ENCODE results near the gene SRRM4.
"Not testable (repeated sequence)": the region's sequence is repeated elsewhere in the genome, so short reads cannot be mapped to it uniquely, and the experiment has no call there.

The SRRM4 gene, protein sequence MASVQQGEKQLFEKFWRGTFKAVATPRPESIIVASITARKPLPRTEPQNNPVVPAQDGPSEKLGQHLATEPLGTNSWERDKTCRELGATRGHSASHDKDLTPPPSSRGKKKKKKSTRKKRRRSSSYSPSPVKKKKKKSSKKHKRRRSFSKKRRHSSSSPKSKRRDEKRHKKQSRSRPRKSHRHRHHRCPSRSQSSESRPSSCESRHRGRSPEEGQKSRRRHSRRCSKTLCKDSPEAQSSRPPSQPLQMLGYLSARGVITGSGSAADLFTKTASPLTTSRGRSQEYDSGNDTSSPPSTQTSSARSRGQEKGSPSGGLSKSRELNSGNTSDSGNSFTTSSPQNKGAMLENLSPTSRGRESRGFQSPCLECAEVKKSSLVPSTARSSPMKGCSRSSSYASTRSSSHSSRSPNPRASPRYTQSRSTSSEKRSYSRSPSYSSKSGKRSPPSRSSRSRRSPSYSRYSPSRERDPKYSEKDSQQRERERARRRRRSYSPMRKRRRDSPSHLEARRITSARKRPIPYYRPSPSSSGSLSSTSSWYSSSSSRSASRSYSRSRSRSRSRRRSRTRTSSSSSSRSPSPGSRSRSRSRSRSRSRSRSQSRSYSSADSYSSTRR

DNA sequence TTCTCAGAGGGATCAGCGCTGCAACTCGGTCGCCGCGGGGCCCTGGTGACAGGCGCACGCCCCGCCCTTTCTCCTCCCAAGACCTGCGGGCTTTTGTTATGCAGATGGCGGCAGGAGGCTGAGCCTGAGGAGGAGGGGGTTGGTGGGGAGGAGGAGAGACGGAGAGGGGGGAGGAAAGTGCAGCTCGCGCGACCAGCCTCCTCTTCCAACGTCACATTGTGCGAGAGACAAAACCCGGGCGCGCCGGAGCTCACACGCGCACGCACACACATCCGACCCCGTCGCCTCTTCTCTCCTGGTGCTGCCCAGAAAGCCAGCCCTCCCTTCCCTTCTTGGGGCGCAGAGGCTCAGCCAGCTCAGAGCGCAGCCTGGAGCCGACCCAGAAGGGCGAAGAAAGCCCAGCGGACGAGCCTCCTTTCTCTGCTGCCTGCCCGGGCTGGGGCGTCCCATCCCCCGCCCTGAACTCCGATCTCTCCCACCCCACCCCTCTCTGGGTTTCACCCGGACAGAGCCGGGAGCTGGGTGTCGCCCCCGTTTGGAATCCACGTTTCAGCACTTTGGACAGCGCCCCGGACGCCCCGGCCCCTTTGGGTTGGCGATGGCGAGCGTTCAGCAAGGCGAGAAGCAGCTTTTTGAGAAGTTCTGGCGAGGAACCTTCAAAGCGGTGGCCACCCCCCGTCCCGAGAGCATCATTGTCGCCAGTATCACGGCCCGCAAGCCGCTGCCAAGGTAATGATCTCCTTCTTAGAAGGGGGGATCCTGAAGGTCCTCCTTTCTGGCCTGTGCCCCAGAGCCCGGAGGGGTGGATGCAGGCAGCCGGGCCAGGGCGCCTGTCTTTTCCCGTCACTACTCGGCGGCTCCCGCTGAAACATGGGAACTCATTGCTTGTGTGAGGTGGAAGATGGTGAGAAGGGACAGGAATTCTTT, at the start of gene SRRM4:
SRRM4 (plus strand) TSS at position 257 of the 927 bp plus-strand sequence; CDS start at position 599, 342 bp downstream.
- no peak for DNase-seq

DNA sequence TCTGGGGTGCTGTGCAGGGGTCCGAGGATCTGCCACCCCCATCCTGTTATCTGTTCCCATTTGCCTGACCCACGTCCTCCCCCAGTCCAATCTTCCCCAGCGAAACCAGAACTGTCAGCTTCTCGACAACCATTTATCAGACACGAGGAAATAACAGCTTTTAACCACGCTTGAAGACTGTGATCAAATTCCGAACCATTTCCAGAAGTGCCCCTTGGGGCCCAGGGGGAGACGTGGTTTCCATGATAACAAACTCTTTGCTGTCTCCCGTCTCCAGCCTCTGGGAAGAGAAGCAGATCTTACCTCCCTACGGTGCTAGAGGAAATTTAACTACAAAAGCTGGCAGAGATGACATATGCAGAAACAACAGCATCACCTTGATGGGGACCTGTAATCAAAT, 35.1 kb upstream of the SRRM4 start:
- no peak for DNase-seq

DNA sequence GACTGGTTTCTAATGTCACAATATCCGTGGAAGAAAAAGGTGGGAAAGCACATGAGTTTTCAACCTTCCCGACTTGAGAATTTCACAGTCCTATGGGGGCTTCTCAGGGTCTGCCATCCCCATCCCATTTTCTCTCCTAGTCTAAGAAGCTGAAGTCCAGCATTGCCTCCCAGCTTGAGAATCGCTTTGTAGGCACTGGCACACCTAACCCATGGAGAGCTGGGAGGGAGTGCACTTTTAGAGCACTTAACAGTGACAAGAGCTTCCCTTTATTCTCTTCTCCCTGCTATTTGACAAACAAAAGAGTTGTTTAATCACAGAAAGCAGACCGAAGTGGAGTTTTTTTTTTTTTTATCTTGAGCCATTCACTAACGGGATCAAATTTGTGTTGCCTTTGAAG, 22.8 kb upstream of the SRRM4 start:
- DNase-seq, result no peak

DNA sequence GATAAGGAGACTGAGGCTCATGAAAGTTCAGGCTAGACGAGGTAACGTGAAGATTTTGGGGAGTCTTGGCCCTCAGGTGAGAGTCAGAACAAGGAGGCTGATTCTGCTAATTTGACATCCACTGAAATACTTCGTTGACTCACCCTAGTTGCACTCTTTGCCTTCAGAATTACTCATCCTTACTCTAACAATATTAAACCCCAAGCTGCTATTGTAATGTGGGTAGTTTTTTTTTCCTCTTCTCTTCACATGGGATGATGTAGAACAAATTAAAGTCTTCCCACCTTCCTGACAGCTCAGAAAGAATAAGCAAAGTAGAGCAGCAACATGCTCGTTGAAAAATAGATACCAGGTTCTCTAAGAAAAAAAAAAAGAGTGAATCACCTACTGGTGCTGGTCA, 22.0 kb upstream of the SRRM4 start:
- DNase-seq, result no peak

DNA sequence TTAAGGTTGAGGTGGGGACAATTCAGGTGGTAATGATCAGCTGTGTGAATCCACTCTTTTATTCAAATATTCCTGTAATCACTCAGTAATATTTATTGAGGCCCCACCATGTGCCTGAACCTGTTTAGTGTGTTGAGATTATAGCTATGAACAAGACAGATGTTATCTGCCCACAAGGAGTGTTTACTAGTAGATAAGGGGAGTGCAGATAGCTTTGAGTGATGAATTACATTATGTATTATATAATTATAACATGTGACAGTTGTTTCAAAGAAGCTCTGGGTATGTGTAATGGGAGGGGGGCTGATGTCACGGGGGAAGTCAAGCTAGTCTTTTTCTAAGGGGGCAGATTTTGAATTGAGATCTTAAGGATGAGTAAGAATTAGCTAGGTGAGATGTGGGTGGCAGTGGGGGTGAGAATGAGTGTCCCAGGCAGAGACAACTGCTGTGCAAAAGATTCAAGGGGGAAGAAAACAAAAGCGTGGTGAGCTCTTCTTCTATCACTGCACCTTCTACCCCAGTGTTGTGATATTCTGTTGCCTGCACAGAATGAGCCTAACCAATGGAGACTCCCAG, 21.3 kb upstream of the SRRM4 start:
- no peak for DNase-seq

DNA sequence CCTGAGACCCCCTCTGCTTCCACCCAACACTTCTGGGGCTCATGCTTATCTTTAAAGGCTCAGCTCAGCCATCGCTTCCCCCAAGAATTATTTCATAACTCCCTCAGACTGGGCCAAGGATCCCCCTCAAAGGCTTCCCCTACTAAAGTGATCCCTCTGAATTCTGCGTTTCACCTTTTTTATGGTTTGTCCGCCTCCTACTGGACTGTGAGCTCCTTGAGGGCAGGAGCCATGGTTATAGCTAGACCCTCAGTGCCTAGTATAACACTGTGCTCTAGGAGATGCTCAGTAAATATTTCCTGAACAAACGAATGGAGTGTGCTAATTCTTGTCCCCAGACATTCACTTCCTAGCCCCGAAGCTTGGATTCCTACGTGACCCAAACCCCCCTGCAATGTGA, 20.5 kb upstream of the SRRM4 start:
- DNase-seq, result no peak

DNA sequence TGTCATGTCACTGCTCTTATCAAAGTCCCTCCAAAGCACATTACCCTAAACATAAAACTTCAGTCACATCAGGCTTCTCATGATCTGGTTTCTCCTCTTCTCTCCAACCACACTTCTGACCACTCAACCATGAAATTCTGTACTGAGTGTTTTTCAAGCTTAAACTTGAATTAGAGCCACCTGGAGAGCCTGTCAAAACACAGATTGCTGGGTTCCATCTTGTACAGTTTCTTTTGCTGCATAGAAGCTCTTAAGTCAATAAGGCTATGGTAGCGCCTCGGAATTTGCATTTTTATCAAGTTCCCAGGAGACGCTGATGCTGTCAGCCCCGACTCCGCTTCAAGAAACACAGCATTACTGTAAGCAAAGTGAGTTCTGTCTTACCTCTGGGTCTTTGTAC, 16.4 kb upstream of the SRRM4 start:
- no peak for DNase-seq

DNA sequence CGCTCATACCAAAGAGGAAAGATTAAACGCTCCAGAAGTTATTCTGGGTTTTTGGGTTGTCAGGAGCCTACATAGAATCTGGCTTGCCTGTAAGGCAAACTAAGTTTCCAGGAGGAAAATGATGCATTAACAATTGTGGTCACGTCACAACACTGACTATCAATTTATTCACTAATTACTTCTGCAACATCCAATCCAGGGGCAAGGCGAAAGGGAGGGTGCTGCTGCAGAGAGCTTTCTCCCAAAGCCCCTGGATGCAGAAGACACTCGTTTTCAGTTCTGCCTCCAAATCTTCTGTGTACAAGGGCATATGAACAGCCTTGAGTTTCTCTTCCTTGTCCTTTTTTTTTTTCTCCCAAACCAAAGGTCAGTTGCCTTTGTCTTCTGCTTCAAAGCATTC, 10.5 kb upstream of the SRRM4 start:
- no peak for DNase-seq

DNA sequence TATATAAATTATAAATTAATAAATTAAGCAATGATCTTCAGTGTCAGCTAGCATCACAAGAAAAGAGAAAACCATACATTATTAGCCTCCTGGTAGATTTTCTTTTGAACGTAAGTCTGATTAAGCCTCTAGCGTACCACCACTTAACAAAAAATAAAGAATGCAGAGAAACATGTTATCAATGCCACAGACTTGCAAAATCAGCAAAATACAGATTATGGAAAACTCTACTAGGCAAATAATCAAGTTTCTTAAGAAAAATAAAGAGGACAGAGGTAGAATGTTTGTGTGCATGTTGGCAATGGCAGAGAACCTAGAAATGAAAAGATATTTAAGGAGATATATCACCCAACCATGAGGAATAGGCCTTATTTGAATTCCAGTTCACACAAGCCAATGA, 8.4 kb upstream of the SRRM4 start:
- no peak for DNase-seq

DNA sequence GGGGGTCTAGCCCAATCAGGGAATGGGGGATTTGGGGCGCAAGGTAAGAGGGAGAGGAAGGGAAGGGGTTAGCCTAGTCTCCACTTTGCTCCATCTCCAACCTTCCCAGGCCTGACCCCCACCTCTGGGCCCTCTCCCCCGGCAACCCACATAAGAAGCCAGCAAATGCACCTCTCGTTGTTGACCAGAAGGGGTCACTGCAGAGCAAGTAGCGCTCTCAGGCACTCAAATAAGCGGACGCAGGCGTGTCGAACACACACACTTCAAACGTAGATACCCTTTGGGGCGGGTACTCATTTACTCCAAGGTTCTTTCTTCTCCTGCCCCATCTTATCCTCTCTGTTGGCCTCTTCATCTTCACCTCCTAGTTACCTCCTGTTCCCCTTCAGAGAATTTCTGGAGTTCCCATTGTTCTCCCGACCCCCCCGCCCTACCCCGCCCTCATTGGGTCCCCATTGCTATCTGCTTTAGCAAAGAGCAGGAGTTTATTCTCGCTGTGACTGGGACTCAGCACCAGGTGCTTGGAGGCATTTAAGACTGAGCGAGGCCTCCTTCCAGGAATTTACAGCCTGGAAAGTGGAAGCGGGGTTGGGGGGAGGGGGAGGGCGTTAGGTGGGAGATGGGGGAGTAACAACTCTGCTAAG, 1.5 kb upstream of the SRRM4 start:
- peak; percentile 33 for DNase-seq

DNA sequence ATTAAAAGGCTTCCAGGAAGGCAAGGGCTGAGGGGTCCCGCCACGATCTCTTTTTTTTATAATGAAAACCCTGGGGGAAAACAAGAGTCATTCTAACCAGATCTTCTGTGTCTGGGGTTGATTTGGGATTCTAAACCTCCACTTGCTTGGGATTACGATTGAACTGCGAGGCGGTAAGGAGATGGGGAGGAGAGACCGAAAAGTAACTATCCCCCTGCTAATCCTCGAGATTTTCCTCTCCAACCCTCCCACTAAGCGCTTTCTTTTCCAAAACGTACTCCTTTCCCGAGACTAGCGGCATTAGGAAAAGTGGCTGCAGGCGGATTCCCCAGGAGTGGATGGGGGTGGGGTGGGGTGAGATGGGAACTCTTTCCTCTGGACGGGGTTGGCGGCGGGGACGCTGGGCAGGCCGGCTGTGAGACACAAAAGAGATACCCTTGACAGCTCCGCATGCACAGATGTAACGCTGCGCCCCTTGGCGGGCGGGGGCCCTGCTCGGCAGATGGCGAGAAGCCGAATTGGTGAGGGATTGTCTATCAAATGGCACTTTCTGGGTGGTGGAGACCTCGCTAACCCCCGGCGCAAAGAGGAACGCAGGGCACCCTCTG, 830 bp upstream of the SRRM4 start:
- DNase-seq, result no peak

DNA sequence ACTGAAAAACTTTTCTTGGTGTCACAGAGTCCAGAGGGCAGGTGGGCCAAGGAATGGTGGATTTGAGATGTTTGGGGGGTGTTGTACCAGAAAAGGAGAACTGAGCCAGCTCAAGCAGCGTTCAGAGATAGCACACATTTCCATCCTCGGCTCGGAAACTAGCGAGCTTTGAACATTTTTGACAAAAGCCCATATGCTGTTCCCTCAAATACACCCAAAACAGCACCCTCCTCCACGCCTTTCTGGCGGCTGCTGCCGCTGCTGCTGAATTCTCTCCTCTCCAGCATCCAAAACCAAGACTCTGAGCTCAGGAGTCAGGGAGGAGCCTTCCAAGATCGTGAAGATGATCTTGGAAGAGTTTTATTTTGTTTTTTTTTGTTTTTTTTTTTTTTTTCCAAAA, 961 bp downstream of the SRRM4 start:
- no peak for DNase-seq

DNA sequence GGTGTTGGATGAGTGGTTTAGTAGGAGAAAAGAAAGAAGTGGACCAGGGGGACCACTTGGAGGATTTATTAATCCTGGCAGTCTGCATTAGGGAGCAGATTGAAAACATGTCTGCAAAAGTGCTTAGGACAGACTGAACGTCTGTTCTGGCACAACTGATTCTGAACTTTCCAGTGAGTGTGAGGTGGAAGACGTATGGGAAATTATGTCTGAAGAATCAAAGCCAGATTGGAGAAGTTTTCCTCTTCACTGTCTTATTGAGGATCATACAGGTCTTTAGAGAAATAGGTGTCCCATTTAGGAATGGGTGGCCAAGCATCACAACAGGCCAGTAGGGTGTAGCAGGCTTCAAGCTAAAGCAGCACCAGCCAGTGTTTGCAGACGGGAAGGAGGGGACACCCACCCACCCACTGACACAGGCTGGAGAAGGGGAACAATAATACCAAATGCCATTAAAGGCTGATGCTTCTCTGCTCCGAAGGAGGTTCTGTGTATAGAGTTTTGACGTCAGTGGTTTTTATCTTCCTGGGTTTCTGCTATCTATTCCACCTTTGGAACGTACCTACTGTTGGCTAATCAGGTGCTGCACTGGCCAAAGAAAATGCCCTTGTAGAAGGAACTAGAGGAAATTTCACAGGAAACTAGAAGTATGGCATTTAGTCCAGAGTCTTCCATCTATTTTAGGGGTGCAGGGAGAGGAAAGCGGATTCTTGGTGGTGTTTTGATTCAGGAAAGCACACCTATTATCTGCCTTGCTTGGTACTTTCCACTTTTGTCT, 1.8 kb downstream of the SRRM4 start:
- no peak for DNase-seq

DNA sequence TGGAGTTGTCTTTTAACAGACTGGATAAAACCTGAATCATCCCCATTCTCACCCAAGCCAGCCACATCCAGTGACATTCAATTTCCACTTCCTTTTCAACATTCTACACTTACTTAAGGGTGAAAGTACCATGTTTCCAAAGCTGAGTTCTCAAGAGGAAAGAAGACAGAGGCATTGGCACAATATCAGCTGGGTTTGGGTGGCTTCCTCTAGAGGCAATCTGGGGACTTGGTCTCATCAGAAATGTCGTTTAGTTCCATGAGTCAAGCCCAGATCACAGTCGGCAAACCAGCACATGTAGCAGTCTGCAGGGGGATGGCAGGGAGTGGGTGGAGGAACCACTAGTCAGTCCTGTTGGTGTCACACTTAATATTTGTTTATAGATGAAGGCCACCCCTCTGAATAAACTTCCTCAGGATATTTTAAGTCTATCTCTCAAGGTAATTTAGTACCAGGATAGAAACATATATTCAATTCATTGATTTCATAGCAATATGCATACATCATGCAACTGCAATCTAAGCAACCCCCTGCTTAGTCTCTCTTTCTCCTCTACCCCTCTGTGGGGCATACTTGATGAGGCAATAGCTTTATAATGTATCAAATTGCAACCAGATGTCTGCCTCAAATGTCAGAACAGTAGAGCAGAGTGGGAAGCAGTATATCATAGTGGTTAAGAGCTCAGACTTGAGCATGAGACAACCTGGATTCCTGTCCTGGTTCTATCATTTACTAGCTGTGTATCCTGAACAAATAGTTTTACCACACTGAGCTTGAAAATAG, 3.0 kb downstream of the SRRM4 start:
- DNase-seq, result no peak

DNA sequence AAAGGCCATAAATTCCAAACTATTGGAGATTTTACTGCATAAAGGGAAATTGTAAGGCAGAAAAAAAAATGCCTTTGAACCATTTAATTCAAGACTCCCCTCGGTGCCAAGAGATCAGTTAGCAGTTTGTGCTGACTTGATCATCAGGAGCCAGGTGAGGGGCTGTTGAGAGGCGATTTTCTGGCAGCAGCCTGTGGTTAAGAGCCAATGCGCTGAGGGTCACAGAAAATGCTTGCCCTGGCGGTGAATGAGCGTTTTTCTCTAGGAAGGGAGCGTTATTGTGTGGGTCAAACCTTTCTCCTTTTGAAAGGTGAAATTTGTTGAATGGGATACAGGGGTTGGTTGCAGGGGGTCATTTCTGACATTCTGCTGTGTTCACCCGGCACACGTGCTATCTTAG, 4.7 kb downstream of the SRRM4 start:
- no peak for DNase-seq

DNA sequence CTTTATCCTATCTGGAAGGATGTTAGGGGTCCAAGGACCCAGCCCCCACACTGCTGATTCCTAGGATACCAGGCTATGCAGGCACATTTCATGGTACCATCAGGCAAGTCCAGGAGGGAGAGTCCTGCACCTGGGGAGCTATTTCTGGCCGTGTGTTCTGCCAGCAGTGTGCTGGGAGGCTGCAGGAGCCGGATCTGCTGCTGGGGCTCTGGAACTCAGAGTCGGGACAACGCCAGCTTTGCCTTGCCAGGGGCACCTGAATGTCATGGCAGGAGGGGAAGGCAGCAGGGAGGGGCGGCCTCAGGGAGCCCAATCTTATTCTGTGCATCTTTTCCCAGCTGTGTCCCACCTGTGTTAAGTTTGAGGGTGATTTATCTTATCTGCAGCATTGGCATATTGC, 17.8 kb downstream of the SRRM4 start:
- DNase-seq, result no peak

DNA sequence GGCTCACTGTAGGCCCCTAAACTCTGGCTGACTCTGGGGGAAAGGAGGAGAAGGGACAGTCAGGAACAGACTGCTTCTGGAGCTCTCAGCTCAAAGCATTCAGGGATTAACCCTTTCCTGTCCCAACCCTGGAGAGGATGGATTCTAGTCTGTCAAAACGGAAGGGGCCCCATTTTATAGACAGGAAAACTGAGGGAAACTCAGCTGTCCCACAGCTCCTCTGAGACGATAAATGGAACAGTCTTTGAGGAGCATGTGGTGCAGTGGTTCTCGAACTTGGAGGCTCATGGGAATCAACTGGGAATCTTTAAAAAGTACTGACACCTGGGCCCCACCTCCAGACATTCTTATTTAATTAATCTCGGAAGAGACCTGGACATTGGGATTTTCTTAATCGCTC, 23.7 kb downstream of the SRRM4 start:
- no peak for DNase-seq

DNA sequence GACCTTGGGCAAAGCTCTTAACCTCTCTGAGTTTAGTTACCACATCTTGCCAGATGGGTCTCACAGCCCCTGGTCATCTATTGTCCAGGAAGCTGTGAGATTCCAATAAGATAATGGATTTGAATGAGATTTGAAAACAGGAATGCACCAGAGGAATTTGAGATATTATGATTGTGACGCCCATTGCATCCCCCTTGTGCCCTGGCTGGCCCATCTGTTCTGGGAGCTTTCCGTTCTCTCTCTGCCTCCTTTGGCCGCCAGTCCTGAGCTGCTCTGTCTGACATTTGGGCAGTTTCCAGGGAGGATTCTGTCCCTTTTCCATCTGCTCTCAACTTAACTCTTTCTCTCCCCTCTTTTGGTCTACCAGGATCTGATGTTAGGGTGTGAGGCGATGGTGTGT, 24.6 kb downstream of the SRRM4 start:
- no peak for DNase-seq

DNA sequence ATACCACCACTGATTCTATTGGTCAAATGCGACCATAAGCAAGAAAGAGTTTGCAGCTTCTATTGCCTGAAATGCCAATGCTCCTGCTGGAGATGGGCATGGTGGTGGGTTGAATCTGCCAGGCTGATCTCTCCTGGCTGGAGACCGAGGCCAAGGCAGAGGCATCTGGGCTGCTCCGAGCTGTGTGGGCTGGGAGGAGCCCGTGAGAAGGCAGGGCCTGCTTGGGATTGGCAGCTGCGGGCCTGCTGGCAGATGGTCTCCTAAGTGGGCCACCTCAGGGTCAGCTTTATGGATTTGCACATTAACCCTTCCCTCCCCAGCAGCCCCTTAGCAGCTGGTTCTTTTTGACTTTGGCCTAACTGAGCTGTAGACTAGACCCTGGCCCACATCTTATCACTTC, 25.4 kb downstream of the SRRM4 start:
- DNase-seq, result no peak

DNA sequence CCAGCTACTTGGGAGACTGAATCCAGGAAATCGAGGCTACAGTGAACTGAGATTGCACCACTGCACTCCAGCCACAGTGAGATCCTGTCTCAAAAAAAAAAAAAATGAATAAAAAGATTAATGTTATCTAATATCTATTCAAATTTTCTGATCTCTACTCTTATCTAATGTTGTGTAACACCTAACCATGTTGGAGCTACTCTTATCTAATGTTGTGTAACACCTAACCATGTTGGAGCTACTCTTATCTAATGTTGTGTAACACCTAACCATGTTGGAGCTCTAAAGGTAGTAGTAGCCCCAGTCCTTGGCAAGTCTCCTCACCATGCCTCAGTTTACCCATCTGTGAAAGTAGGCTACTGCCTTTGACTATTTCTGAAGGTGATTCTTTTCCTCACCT, 26.9 kb downstream of the SRRM4 start:
- DNase-seq, result not testable (repeated sequence)
